GM12891 (cell line): ENCODE data around the gene PEX11B.

Source experiments
- PAX5 ChIP-seq: IDR thresholded peaks from 2 replicates; pipeline ENCODE4 v1.6.1; 2011; ENCODE audit warnings: low read length, moderate library complexity, mild to moderate bottlenecking; ENCODE audit not compliant: insufficient read depth, severe bottlenecking
- POLR2A ChIP-seq: IDR thresholded peaks from 2 replicates; pipeline ENCODE4 v1.6.1; 2011; ENCODE audit warnings: low read depth, low read length, control low read depth
- POLR2AphosphoS5 ChIP-seq: IDR thresholded peaks from 2 replicates; pipeline ENCODE4 v1.6.1; 2011; ENCODE audit warnings: low read depth, low read length, control low read depth
- POU2F2 ChIP-seq: IDR thresholded peaks from 2 replicates; pipeline ENCODE4 v1.6.1; 2011; ENCODE audit warnings: low read depth, mild to moderate bottlenecking, control low read depth, low read length, moderate library complexity
- SPI1 ChIP-seq: IDR thresholded peaks from 2 replicates; pipeline ENCODE4 v1.6.1; 2011; ENCODE audit warnings: low read depth, low read length, control low read depth
- TAF1 ChIP-seq: IDR thresholded peaks from 2 replicates; pipeline ENCODE4 v1.6.1; 2011; ENCODE audit warnings: low read depth, low read length, control low read depth

- TF ChIP-seq POLR2AphosphoS5 (no peak), POLR2A (no peak), TAF1 (no peak), POU2F2 (no peak), PAX5 (no peak), SPI1 (0 out of 2 replicates have a peak, but pooled peaks have one; percentile 9)
Observed at GRCh38 chr1:145917595-145917994, 922 bp downstream of the PEX11B start.
